Measurements from ENCODE around the gene GYPC.

GYPC gene

GRCh38 chr2:126736133-126736874 is 80.3 kb downstream of the GYPC start:
- no peak for DNase-seq

DNA sequence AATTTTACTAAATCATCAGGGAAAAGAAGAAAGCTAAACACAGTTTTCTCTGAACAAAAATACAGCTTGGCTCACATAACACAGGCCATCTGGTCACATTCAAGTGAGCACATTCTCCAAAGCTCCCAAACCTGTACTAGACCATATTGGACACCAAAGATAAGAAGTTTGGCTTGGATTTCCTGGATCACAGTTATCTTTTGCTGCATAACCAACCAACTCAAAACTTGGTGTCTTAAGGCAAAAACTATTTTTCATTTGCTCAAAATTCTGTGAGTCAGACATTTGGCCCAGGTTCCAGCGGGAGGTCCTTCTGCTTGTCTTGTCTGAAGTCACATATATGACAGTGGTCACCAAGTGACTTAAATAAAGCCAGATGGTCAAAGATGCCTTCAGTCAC is 83.2 kb downstream of the GYPC start:
- no peak for DNase-seq

DNA sequence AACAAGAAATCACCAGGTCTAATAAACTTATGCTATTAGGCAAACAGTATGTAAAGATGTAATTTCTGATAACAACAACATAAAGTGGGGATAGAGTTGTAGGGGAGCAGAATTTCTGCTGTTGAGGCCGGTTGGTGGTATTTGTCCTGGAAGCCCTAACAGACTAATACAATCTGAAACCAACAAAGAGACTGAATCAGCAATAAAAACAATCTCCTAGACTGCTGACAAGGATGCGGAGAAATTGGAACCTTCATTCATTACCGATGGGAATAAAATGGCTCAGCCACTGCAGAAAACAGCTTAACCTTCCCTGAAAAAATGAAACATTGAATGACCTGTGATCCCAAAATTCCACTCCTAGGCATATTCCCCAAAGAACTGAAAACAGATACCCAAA is 88.7 kb downstream of the GYPC start:
- DNase-seq: no peak

Measured in cerebellar nuclear complex (tissue), 1 donor.